Dedifferentiated amniotic fluid mesenchymal stem cell (primary cell): ENCODE measurements around the gene SULT1E1.

Source experiments
- DNase-seq: peaks from one replicate; pipeline ENCODE4 v3.0.0-alpha.2; 2016; ENCODE audit errors: extremely low spot score

Gene SULT1E1

DNA sequence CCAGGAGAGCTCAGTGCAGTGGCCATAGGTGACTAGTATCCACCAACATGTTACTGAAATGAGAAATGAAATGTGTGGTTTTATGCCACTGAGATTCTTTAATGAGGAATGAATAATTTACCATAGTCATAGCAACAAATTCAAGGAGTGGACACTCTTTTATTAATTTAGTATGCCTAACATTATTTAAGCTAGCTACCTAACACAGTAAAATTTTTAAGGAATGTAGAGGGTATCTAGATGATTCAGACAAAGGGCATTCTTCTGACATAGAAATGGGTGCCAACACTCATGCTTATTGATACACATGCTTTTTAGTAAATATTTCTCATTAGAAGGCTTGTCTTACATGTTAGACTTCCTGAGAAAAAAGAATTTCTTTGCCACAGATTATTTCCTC lies 66.2 kb downstream of the SULT1E1 start:
- DNase-seq: no peak
